ENCODE measurements around the gene CCDC13. TPM values are rescaled to one million over a fixed set of nuclear protein-coding genes. Genes with fewer than 3 reads are reported as not detected.

CCDC13 gene
- total and polyA plus RNA-seq, 10 of the 15 experiments (the other 5 are each of a cell fraction or from before 2014, with no cell fraction given): 0.13 to 0.81 (median 0.30) TPM; not detected in 4

GRCh38 chr3:42756681-42757213, 16.3 kb downstream of the CCDC13 start:
- Histone ChIP-seq H3K4me3 (no peak overlapping the region), H3K36me3 (ENCODE audit: control insufficient read depth in 2 of 2, insufficient read depth in 2 of 2, low read length in 1 of 2) (no peaks in the 10 kb centered on the region), H2AFZ (ENCODE audit: control insufficient read depth, low read depth, low read length) (no peak overlapping the region), H3K9ac (ENCODE audit: control insufficient read depth, insufficient read depth, low read length) (no peak overlapping the region), H3K9me3 (replicated peaks; ENCODE audit: control insufficient read depth, insufficient read depth, low read length) (no peaks in the 10 kb centered on the region), H3K79me2 (ENCODE audit: control insufficient read depth, insufficient read depth, low read length) (no peaks in the 10 kb centered on the region), H3K4me1 (ENCODE audit: control insufficient read depth, insufficient read depth, low read length) (no peaks in the 10 kb centered on the region), H3K4me2 (ENCODE audit: control insufficient read depth, insufficient read depth) (no peak overlapping the region), H4K20me1 (ENCODE audit: control insufficient read depth, insufficient read depth) (no peaks in the 10 kb centered on the region), H3K27me3 (replicated peaks in 1 of 2; ENCODE audit: control insufficient read depth in 2 of 2, insufficient read depth in 2 of 2, low read length in 1 of 2) (no peaks in the 10 kb centered on the region; a peak in 1 of 4 replicates), H3K27ac (ENCODE audit: control insufficient read depth, insufficient read depth) (no peak overlapping the region)
- ChIA-PET CTCF (interaction anchor here (1.1 to 1.9 kb wide), 2 partner anchors 12 to 143 kb away, joined by 4 to 8 read pairs; no protein-coding TSS in a partner anchor), POLR2A (no interaction called here), RAD21 (ENCODE audit: unreplicated experiment) (no interaction called here), SMC1A (ENCODE audit: uncharacterized antibody, unreplicated experiment) (interaction anchor here (1.3 kb wide), 1 partner anchor 12 kb away, joined by 3 read pairs; no protein-coding TSS in a partner anchor)
- in situ Hi-C loops (cut with MboI) (no loop called here), intact Hi-C loops (cut with micrococcal nuclease; ENCODE audit: unreplicated experiment) (no loop called here)
- no peak for FAIRE-seq
- no peak for TF ChIP-seq SPI1 (IDR thresholded peaks at IDR 0.05; ENCODE audit: borderline replicate concordance, insufficient read depth, low read depth, low read length)
- no peak for TF ChIP-seq PRDM15 (CRISPR knock-in tag; IDR thresholded peaks at IDR 0.05)
- no peak for TF ChIP-seq HDAC6 (IDR thresholded peaks at IDR 0.05; ENCODE audit: unreplicated experiment)
- TF ChIP-seq ZNF384 (IDR thresholded peaks at IDR 0.05; ENCODE audit: borderline replicate concordance, low read depth, low read length): no peak
- TF ChIP-seq, protein P1, sequence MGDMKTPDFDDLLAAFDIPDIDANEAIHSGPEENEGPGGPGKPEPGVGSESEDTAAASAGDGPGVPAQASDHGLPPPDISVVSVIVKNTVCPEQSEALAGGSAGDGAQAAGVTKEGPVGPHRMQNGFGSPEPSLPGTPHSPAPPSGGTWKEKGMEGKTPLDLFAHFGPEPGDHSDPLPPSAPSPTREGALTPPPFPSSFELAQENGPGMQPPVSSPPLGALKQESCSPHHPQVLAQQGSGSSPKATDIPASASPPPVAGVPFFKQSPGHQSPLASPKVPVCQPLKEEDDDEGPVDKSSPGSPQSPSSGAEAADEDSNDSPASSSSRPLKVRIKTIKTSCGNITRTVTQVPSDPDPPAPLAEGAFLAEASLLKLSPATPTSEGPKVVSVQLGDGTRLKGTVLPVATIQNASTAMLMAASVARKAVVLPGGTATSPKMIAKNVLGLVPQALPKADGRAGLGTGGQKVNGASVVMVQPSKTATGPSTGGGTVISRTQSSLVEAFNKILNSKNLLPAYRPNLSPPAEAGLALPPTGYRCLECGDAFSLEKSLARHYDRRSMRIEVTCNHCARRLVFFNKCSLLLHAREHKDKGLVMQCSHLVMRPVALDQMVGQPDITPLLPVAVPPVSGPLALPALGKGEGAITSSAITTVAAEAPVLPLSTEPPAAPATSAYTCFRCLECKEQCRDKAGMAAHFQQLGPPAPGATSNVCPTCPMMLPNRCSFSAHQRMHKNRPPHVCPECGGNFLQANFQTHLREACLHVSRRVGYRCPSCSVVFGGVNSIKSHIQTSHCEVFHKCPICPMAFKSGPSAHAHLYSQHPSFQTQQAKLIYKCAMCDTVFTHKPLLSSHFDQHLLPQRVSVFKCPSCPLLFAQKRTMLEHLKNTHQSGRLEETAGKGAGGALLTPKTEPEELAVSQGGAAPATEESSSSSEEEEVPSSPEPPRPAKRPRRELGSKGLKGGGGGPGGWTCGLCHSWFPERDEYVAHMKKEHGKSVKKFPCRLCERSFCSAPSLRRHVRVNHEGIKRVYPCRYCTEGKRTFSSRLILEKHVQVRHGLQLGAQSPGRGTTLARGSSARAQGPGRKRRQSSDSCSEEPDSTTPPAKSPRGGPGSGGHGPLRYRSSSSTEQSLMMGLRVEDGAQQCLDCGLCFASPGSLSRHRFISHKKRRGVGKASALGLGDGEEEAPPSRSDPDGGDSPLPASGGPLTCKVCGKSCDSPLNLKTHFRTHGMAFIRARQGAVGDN (IDR thresholded peaks at IDR 0.05): no peak
- no peak for TF ChIP-seq DPF2 (IDR thresholded peaks at IDR 0.05)
- no peak for TF ChIP-seq IKZF2 (IDR thresholded peaks at IDR 0.05)
- no peak for TF ChIP-seq YBX1 (IDR thresholded peaks at IDR 0.05)
- TF ChIP-seq POU2F2 (IDR thresholded peaks at IDR 0.05; ENCODE audit: borderline replicate concordance, low read depth, low read length): no peak
- no peak for TF ChIP-seq CREM (IDR thresholded peaks at IDR 0.05; ENCODE audit: low read depth)
- no peak for TF ChIP-seq ESRRA (IDR thresholded peaks at IDR 0.05; ENCODE audit: low read length)
- TF ChIP-seq SMAD1 (IDR thresholded peaks at IDR 0.05; ENCODE audit: low read depth, partially characterized antibody): no peak
- TF ChIP-seq JUND (IDR thresholded peaks at IDR 0.05; ENCODE audit: low read depth, low read length): no peak
- TF ChIP-seq BHLHE40 (IDR thresholded peaks at IDR 0.05; ENCODE audit: borderline replicate concordance in 1 of 2, low read depth in 2 of 2, low read length in 1 of 2): no peak
- no peak for TF ChIP-seq IRF3 (IDR thresholded peaks at IDR 0.05)
- TF ChIP-seq SMC3 (IDR thresholded peaks at IDR 0.05; ENCODE audit: borderline replicate concordance, low read length): no peak
- TF ChIP-seq NR2C1 (IDR thresholded peaks at IDR 0.05): no peak
- ATAC-seq: no peak
- no TSS peak for BruUV-seq (replicated peaks)
- no peak for DNase-seq (ENCODE audit: low read depth, low spot score)
- 62% methylated on average over 6 of the region's 6 CpGs for WGBS (ENCODE audit: insufficient coverage, insufficient replicate concordance, low lambda C conversion rate, missing lambda C conversion rate)

Measured in GM12878 (cell line).